ENCODE measurements around the gene PRRT3. TPM values are rescaled to one million over a fixed set of nuclear protein-coding genes. Genes with fewer than 3 reads are reported as not detected.

PRRT3 gene
- total RNA-seq, 1 experiment from 2014 or later, result 0.90 TPM

- H4K20me1 ChIP-seq (ENCODE audit: insufficient read depth), result no peaks in the 10 kb centered on the region
- ChIA-PET POLR2A (ENCODE audit: unreplicated experiment) (no interaction called here), CTCF (no interaction called here)
- H3K9me3 ChIP-seq (ENCODE audit: insufficient read depth, low read depth), result no peaks in the 10 kb centered on the region
- DNase-seq, result no peak
- TF ChIP-seq EZH2 (IDR thresholded peaks at IDR 0.05; ENCODE audit: low read depth) (no peak), CTCF (conservative IDR thresholded peaks at IDR 0.05) (no peak)
- no peak overlapping the region for H3K4me2 ChIP-seq
- no peaks in the 10 kb centered on the region for H3K9me2 ChIP-seq (ENCODE audit: insufficient read depth)
- intact Hi-C loops (cut with micrococcal nuclease; ENCODE audit: unreplicated experiment), result no loop called here
- H3K79me2 ChIP-seq (ENCODE audit: low read depth), result no peaks in the 10 kb centered on the region
- H3K27ac ChIP-seq, result peak overlapping the region; percentile 6; the same call in 1 of the 2 replicates
- H3F3A ChIP-seq (ENCODE audit: insufficient read depth, low read depth), result peaks cover 25% of the 10 kb centered on the region; the same call in 1 of the 2 replicates
- peaks cover 14% of the 10 kb centered on the region for H3K4me1 ChIP-seq (replicated peaks; ENCODE audit: insufficient read depth)
- no peak overlapping the region for H3K4me3 ChIP-seq
- no peaks in the 10 kb centered on the region for H3K27me3 ChIP-seq (ENCODE audit: insufficient read depth, low read depth)
- no TSS peak for BruUV-seq (replicated peaks)
- H2AFZ ChIP-seq, result no peak overlapping the region
- no peaks in the 10 kb centered on the region for H3K36me3 ChIP-seq (ENCODE audit: low read depth)
Observed at GRCh38 chr3:9955611-9956352, 3.6 kb upstream of the PRRT3 start.

- intact Hi-C loops (cut with micrococcal nuclease; ENCODE audit: unreplicated experiment), result no loop called here
- H2AFZ ChIP-seq, result no peak overlapping the region
- H4K20me1 ChIP-seq (ENCODE audit: insufficient read depth), result no peaks in the 10 kb centered on the region
- no peaks in the 10 kb centered on the region for H3K9me3 ChIP-seq (ENCODE audit: insufficient read depth, low read depth)
- H3K79me2 ChIP-seq (ENCODE audit: low read depth), result no peaks in the 10 kb centered on the region
- no peak overlapping the region for H3K4me3 ChIP-seq
- H3K36me3 ChIP-seq (ENCODE audit: low read depth), result no peaks in the 10 kb centered on the region
- H3K4me1 ChIP-seq (replicated peaks; ENCODE audit: insufficient read depth), result peaks cover 14% of the 10 kb centered on the region
- no peak overlapping the region for H3K4me2 ChIP-seq
- TF ChIP-seq CTCF (conservative IDR thresholded peaks at IDR 0.05) (no peak), EZH2 (IDR thresholded peaks at IDR 0.05; ENCODE audit: low read depth) (no peak)
- no peaks in the 10 kb centered on the region for H3K9me2 ChIP-seq (ENCODE audit: insufficient read depth)
- no TSS peak for BruUV-seq (replicated peaks)
- H3K27ac ChIP-seq, result 0 out of 2 replicates have a peak overlapping the region, but pooled peaks have one; percentile 6
- no peak for DNase-seq
- H3K27me3 ChIP-seq (ENCODE audit: insufficient read depth, low read depth), result no peaks in the 10 kb centered on the region
- ChIA-PET POLR2A (ENCODE audit: unreplicated experiment) (no interaction called here), CTCF (no interaction called here)
- peaks cover 18% of the 10 kb centered on the region; the same call in 1 of the 2 replicates for H3F3A ChIP-seq (ENCODE audit: insufficient read depth, low read depth)
Observed at GRCh38 chr3:9955067-9955502, 2.9 kb upstream of the PRRT3 start.

GRCh38 chr3:9951598-9951961, 628 bp downstream of the PRRT3 start:
- Histone ChIP-seq H3K4me1 (replicated peaks; ENCODE audit: insufficient read depth) (peaks cover 21% of the 10 kb centered on the region), H2AFZ (no peak overlapping the region), H3K4me2 (no peak overlapping the region), H3K36me3 (ENCODE audit: low read depth) (no peaks in the 10 kb centered on the region), H3K27me3 (ENCODE audit: insufficient read depth, low read depth) (no peaks in the 10 kb centered on the region), H3K9me3 (ENCODE audit: insufficient read depth, low read depth) (no peaks in the 10 kb centered on the region), H4K20me1 (ENCODE audit: insufficient read depth) (no peaks in the 10 kb centered on the region), H3K9me2 (ENCODE audit: insufficient read depth) (no peaks in the 10 kb centered on the region), H3F3A (ENCODE audit: insufficient read depth, low read depth) (peaks cover 6% of the 10 kb centered on the region; the same call in 1 of the 2 replicates), H3K79me2 (ENCODE audit: low read depth) (peaks cover 6% of the 10 kb centered on the region; the same call in 1 of the 2 replicates), H3K27ac (no peak overlapping the region), H3K4me3 (no peak overlapping the region)
- POLR2A ChIA-PET (ENCODE audit: unreplicated experiment), result no interaction called here
- no peak for TF ChIP-seq EZH2 (IDR thresholded peaks at IDR 0.05; ENCODE audit: low read depth)
- no peak for TF ChIP-seq CTCF (conservative IDR thresholded peaks at IDR 0.05)
- CTCF ChIA-PET, result no interaction called here
- intact Hi-C loops (cut with micrococcal nuclease; ENCODE audit: unreplicated experiment), result no loop called here
- no peak for DNase-seq
- no TSS peak for BruUV-seq (replicated peaks)

All from PC-9 (cell line).